SK-N-SH (cell line): ENCODE measurements around the gene GIT2. TPM values are rescaled to one million over a fixed set of nuclear protein-coding genes. Genes with fewer than 3 reads are reported as not detected.

Source experiments
- CTCF ChIA-PET: fragments of 300-600, 350-600 bp; formaldehyde crosslinking; extraction: SDS; loops from one replicate; lab custom pipeline; 2021; lab: Yijun Ruan, JAX
- POLR2A ChIA-PET: fragments of 350-600 bp; sonication (Branson Sonifier 250); formaldehyde crosslinking; extraction: SDS; loops from one replicate; lab custom pipeline; 2020; ENCODE audit warnings: antibody characterized with exemption, inconsistent platforms; lab: Yijun Ruan, JAX
- DNase-seq: peaks from one replicate; pipeline ENCODE4 v3.0.0; 2012
- H2AFZ ChIP-seq: fragments of 200-600 bp; sonication (generic); 2 replicates; pipeline ENCODE4 v1.8.1; 2016; ENCODE audit warnings: antibody characterized with exemption, mild to moderate bottlenecking, low read depth
- H3F3A ChIP-seq: fragments of 200-600 bp; sonication (generic); replicated peaks from 2 replicates; pipeline ENCODE3; 2016; ENCODE audit warnings: antibody characterized with exemption, mild to moderate bottlenecking; ENCODE audit not compliant: insufficient read depth
- H3K27ac ChIP-seq, 2 experiments: fragments of 200-500 bp in 1 of 2; fragments of 200-600 bp in 1 of 2; sonication (Bioruptor generic) in 1 of 2; sonication (generic), shearing (Covaris generic) in 1 of 2; 2 replicates each; pipeline versions ENCODE4 v1.5.1 to v1.6.1; 2014 to 2016; ENCODE audit warnings: low read depth in 2 of 2, inconsistent platforms in 1 of 2, low read length in 1 of 2, mild to moderate bottlenecking in 1 of 2, mixed read lengths in 1 of 2
- H3K27me3 ChIP-seq: fragments of 200-600 bp; sonication (generic), shearing (Covaris generic); 2 replicates; pipeline ENCODE4 v1.6.1; 2016; ENCODE audit warnings: mixed run types; ENCODE audit not compliant: insufficient read depth
- H3K36me3 ChIP-seq, 2 experiments: fragments of 200-500 bp in 1 of 2; fragments of 200-600 bp in 1 of 2; sonication (Bioruptor generic) in 1 of 2; sonication (generic) in 1 of 2; replicated peaks in 1 of 2; 2 replicates each; pipeline versions ENCODE3 to v1.5.1; 2014 to 2016; ENCODE audit warnings: low read length in 1 of 2, mild to moderate bottlenecking in 1 of 2; ENCODE audit not compliant: insufficient read depth in 2 of 2, control insufficient read depth in 1 of 2
- H3K4me1 ChIP-seq, 2 experiments: fragments of 200-500 bp in 1 of 2; fragments of 200-600 bp in 1 of 2; sonication (Bioruptor generic) in 1 of 2; sonication (generic), shearing (Covaris generic) in 1 of 2; 2 replicates each; pipeline versions ENCODE4 v1.5.1 to v1.6.1; 2014 to 2016; ENCODE audit warnings: low read depth in 1 of 2, low read length in 1 of 2, mixed run types in 1 of 2; ENCODE audit not compliant: insufficient read depth in 2 of 2, control insufficient read depth in 1 of 2
- H3K4me2 ChIP-seq: fragments of 200-600 bp; sonication (generic), shearing (Covaris generic); 2 replicates; pipeline ENCODE4 v1.6.1; 2017; ENCODE audit warnings: mixed run types
- H3K4me3 ChIP-seq, 2 experiments: fragments of 200-500 bp in 1 of 2; fragments of 200-600 bp in 1 of 2; sonication (Bioruptor generic) in 1 of 2; sonication (generic), shearing (Covaris generic) in 1 of 2; 2 replicates each; pipeline versions ENCODE4 v1.5.1 to v1.8.1; 2014 to 2016; ENCODE audit warnings: low read depth in 2 of 2, inconsistent platforms in 1 of 2, low read length in 1 of 2, mild to moderate bottlenecking in 1 of 2, mixed read lengths in 1 of 2, moderate library complexity in 1 of 2
- H3K79me2 ChIP-seq: fragments of 200-600 bp; sonication (generic); 2 replicates; pipeline ENCODE4 v1.8.1; 2017; ENCODE audit warnings: mild to moderate bottlenecking; ENCODE audit not compliant: insufficient read depth
- H3K9ac ChIP-seq: fragments of 200-600 bp; sonication (generic); 2 replicates; pipeline ENCODE4 v1.6.1; 2017; ENCODE audit warnings: mixed run types
- H3K9me2 ChIP-seq: fragments of 200-600 bp; sonication (generic); 2 replicates; pipeline ENCODE4 v1.6.1; 2017; ENCODE audit warnings: mixed run types
- H3K9me3 ChIP-seq: fragments of 200-600 bp; sonication (generic); 2 replicates; pipeline ENCODE4 v1.6.1; 2017; ENCODE audit warnings: mixed run types, mild to moderate bottlenecking, moderate library complexity
- H4K20me1 ChIP-seq: fragments of 200-600 bp; sonication (generic); 2 replicates; pipeline ENCODE4 v1.6.1; 2017; ENCODE audit warnings: mild to moderate bottlenecking, mixed run types; ENCODE audit not compliant: insufficient read depth
- CHD2 ChIP-seq: fragments of 150-350 bp; IDR thresholded peaks from 2 replicates; pipeline ENCODE4 v1.6.1; 2018; ENCODE audit warnings: low read length; ENCODE audit not compliant: partially characterized antibody
- ELF1 ChIP-seq: IDR thresholded peaks from 2 replicates; pipeline ENCODE4 v1.4.0; 2012
- FOXM1 ChIP-seq: IDR thresholded peaks from 2 replicates; pipeline ENCODE4 v1.4.0; 2012; ENCODE audit warnings: low read depth, mild to moderate bottlenecking
- JUND ChIP-seq: IDR thresholded peaks from 2 replicates; pipeline ENCODE4 v1.4.0; 2012
- MEF2A ChIP-seq: IDR thresholded peaks from 2 replicates; pipeline ENCODE4 v1.4.0; 2012; ENCODE audit warnings: low read depth, borderline replicate concordance
- MXI1 ChIP-seq: IDR thresholded peaks from 2 replicates; pipeline ENCODE4 v1.6.1; 2012; ENCODE audit warnings: mild to moderate bottlenecking, low read depth, low read length, improper control_type of control experiment
- NRF1 ChIP-seq: IDR thresholded peaks from 2 replicates; pipeline ENCODE4 v1.6.1; 2012; ENCODE audit warnings: low read depth, mild to moderate bottlenecking, low read length
- PBX3 ChIP-seq: IDR thresholded peaks from 2 replicates; pipeline ENCODE4; 2012
- RAD21 ChIP-seq: IDR thresholded peaks from 2 replicates; pipeline ENCODE4 v1.6.1; 2012; ENCODE audit warnings: mild to moderate bottlenecking, low read length
- RCOR1 ChIP-seq: fragments of 150-350 bp; IDR thresholded peaks from 2 replicates; pipeline ENCODE4 v1.6.1; 2017; ENCODE audit warnings: antibody characterized with exemption, low read length
- REST ChIP-seq: IDR thresholded peaks from 2 replicates; pipeline ENCODE4 v1.6.1; 2012; ENCODE audit warnings: mild to moderate bottlenecking, low read depth, low read length, moderate library complexity
- RFX5 ChIP-seq: IDR thresholded peaks from 2 replicates; pipeline ENCODE4 v1.6.1; 2012; ENCODE audit warnings: mild to moderate bottlenecking, improper control_type of control experiment, low read length
- SIN3A ChIP-seq: IDR thresholded peaks from 2 replicates; pipeline ENCODE4 v1.6.1; 2012; ENCODE audit warnings: low read depth, mild to moderate bottlenecking, low read length, moderate library complexity, borderline replicate concordance
- TCF12 ChIP-seq: IDR thresholded peaks from 2 replicates; pipeline ENCODE4 v1.4.0; 2012
- TEAD4 ChIP-seq: IDR thresholded peaks from 2 replicates; pipeline ENCODE4 v1.4.0; 2012; ENCODE audit warnings: mild to moderate bottlenecking, borderline replicate concordance; ENCODE audit not compliant: insufficient read depth
- USF1 ChIP-seq: IDR thresholded peaks from 2 replicates; pipeline ENCODE4 v1.4.0; 2012; ENCODE audit warnings: low read depth, borderline replicate concordance
- YY1 ChIP-seq: IDR thresholded peaks from 2 replicates; pipeline ENCODE4 v1.4.0; 2012; ENCODE audit warnings: low read depth, mild to moderate bottlenecking
- ZBTB33 ChIP-seq: IDR thresholded peaks from 2 replicates; pipeline ENCODE4 v1.4.0; 2012; ENCODE audit warnings: low read depth, borderline replicate concordance
- WGBS: methylation state at CpG from one replicate; pipeline ENCODE4 v1.1.6; 2017; ENCODE audit warnings: low lambda C conversion rate; 5-methylcytosine and 5-hydroxymethylcytosine counted together
- polyA plus RNA-seq, 3 experiments: library from polyadenylated mRNA; depleted of rRNA; stranded (reverse); fragments of >200 nt; gene quantifications; 2 replicates each; pipeline ENCODE4 v1.2.3, GENCODE V29; 2012

Gene GIT2
- polyA plus RNA-seq, 1 of the 3 experiments (the other 2 are of a cell fraction) = 21.2 TPM

- POLR2A ChIA-PET = no interaction called here
- WGBS = 60% methylated on average over 4 of the region's 4 CpGs
- CTCF ChIA-PET = no interaction called here
Measured at GRCh38 chr12:109883461-109883860, 112.7 kb downstream of the GIT2 start.

GRCh38 chr12:109881752-109882151, 114.4 kb downstream of the GIT2 start:
- CTCF ChIA-PET = interaction anchor here (1.0 to 3.2 kb wide), 5 partner anchors 18 to 453 kb away, joined by 3 to 17 read pairs (median 4); partner anchors contain the start of gene TCHP
- H3K36me3 ChIP-seq = no peaks in the 10 kb centered on the region
- DNase-seq = no peak
- H3K27ac ChIP-seq = no peak overlapping the region
- 96% methylated on average over 2 of the region's 2 CpGs for WGBS
- H3K9me2 ChIP-seq = no peaks in the 10 kb centered on the region
- peaks cover 31% of the 10 kb centered on the region for H3K79me2 ChIP-seq
- H3K9me3 ChIP-seq = no peaks in the 10 kb centered on the region
- no peaks in the 10 kb centered on the region; the same call in 1 of the 2 replicates for H4K20me1 ChIP-seq
- no peak overlapping the region for H2AFZ ChIP-seq
- H3F3A ChIP-seq = no peaks in the 10 kb centered on the region
- H3K4me2 ChIP-seq = no peak overlapping the region
- H3K4me3 ChIP-seq = no peak overlapping the region
- peaks cover 0 to 17% of the 10 kb centered on the region in 2 experiments; a peak in 1 of 4 replicates for H3K4me1 ChIP-seq
- POLR2A ChIA-PET = no interaction called here
- H3K27me3 ChIP-seq = no peaks in the 10 kb centered on the region
- H3K9ac ChIP-seq = no peak overlapping the region
- TF ChIP-seq ELF1 = no peak
- TF ChIP-seq USF1 = no peak
- TF ChIP-seq RCOR1 = no peak
- TF ChIP-seq ZBTB33 = no peak
- TF ChIP-seq REST = no peak
- no peak for TF ChIP-seq MEF2A
- no peak for TF ChIP-seq YY1
- TF ChIP-seq PBX3 = no peak
- TF ChIP-seq SIN3A = no peak
- no peak for TF ChIP-seq NRF1
- no peak for TF ChIP-seq JUND
- TF ChIP-seq TCF12 = no peak
- no peak for TF ChIP-seq RFX5

More at GRCh38 chr12:109883461-109883860, 112.7 kb downstream of the GIT2 start:
- Histone ChIP-seq H3K4me2 (no peak overlapping the region), H3F3A (peaks cover 2% of the 10 kb centered on the region), H3K9me2 (no peaks in the 10 kb centered on the region), H3K9ac (no peak overlapping the region), H3K27ac (no peak overlapping the region), H3K79me2 (peaks cover 14% of the 10 kb centered on the region), H3K9me3 (no peaks in the 10 kb centered on the region), H3K4me3 (no peak overlapping the region), H4K20me1 (no peaks in the 10 kb centered on the region), H3K27me3 (no peaks in the 10 kb centered on the region), H2AFZ (no peak overlapping the region), H3K4me1 (peaks cover 7 to 13% of the 10 kb centered on the region in 2 experiments; a peak in 2 of 4 replicates), H3K36me3 (no peaks in the 10 kb centered on the region)
- peak; percentile 4 for DNase-seq
- TF ChIP-seq RAD21 (no peak), ELF1 (no peak), FOXM1 (no peak), MXI1 (no peak), TEAD4 (no peak), ZBTB33 (no peak), TCF12 (no peak), CHD2 (no peak)
